GM12891 (cell line): Measurements from ENCODE around the gene GRP.

Experiments used
- POLR2A ChIP-seq: IDR thresholded peaks from 2 replicates; pipeline ENCODE4 v1.6.1; 2011; ENCODE audit warnings: low read depth, low read length, control low read depth
- POU2F2 ChIP-seq: IDR thresholded peaks from 2 replicates; pipeline ENCODE4 v1.6.1; 2011; ENCODE audit warnings: low read depth, mild to moderate bottlenecking, control low read depth, low read length, moderate library complexity
- SPI1 ChIP-seq: IDR thresholded peaks from 2 replicates; pipeline ENCODE4 v1.6.1; 2011; ENCODE audit warnings: low read depth, low read length, control low read depth
- TAF1 ChIP-seq: IDR thresholded peaks from 2 replicates; pipeline ENCODE4 v1.6.1; 2011; ENCODE audit warnings: low read depth, low read length, control low read depth

- TF ChIP-seq TAF1 (no peak), POU2F2 (no peak), SPI1 (no peak), POLR2A (no peak)
These were observed 19.7 kb downstream of the GRP start for GRCh38 chr18:59239642-59240041.
